VCaP (cell line): ENCODE data around the gene MS4A6E.
A peak's percentile ranks its signal among the peaks of the same experiment; 100 is the strongest.

Source experiments
- H3K27ac ChIP-seq: fragments of 450-650 bp; 2 replicates; pipeline ENCODE4 v1.5.1; 2017
- TF ChIP-seq, protein P1 (sequence below): fragments of 450-650 bp; conservative IDR thresholded peaks from 2 replicates; pipeline ENCODE4 v1.5.1; 2017; ENCODE audit warnings: mild to moderate bottlenecking, moderate library complexity

Gene MS4A6E

DNA sequence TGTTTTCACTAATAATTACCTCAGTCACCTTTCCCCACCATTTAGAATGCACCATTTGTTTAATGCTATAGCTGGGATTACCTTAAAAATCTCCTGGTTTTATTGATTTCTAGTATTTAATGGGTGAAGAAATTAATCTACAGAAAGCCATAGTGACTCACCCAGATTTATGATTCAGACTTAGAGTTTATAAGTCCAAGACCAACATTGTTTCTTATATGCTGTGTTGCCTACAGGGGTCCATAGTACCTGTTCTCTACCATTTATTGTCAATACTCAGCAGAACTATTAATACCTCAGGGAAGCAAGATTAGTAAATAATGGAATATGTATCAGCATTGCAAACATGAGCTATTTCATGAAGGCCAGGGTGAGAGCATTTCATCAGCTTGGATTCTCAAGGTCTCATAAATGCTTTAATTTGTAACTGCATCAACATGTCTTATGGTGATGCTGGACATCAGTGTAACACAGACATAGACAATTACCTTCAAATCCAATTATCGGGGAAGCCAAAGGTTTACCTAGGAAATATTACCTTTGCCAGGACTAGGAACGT lies 43.3 kb downstream of the MS4A6E start:
- TF ChIP-seq, protein P1, sequence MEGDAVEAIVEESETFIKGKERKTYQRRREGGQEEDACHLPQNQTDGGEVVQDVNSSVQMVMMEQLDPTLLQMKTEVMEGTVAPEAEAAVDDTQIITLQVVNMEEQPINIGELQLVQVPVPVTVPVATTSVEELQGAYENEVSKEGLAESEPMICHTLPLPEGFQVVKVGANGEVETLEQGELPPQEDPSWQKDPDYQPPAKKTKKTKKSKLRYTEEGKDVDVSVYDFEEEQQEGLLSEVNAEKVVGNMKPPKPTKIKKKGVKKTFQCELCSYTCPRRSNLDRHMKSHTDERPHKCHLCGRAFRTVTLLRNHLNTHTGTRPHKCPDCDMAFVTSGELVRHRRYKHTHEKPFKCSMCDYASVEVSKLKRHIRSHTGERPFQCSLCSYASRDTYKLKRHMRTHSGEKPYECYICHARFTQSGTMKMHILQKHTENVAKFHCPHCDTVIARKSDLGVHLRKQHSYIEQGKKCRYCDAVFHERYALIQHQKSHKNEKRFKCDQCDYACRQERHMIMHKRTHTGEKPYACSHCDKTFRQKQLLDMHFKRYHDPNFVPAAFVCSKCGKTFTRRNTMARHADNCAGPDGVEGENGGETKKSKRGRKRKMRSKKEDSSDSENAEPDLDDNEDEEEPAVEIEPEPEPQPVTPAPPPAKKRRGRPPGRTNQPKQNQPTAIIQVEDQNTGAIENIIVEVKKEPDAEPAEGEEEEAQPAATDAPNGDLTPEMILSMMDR = no peak
- H3K27ac ChIP-seq = peak overlapping the region; percentile 64

DNA sequence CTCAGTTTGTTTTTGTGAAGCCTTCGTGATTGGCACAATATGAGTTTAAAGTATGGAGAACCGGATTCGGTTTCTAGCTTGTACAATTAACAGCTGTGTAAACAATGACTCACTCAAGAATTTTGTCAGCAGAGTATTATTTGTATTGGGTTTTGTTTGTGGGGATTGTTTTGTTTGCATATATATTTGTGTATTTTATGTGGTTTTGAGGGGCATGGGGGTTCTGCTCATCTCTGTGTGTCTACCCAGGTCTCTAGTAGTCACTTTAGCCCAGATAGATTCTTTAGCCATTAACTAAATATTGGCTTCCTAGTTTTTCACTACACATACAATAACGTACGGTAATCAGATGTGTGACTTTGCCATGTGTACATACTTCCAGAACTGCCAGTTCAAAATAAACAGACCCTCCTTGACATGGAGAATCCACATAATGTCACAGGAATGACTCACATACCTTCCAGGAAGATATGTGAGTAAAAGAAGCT lies 43.8 kb downstream of the MS4A6E start:
- H3K27ac ChIP-seq = peak overlapping the region; percentile 64
- TF ChIP-seq, protein P1 = no peak

DNA sequence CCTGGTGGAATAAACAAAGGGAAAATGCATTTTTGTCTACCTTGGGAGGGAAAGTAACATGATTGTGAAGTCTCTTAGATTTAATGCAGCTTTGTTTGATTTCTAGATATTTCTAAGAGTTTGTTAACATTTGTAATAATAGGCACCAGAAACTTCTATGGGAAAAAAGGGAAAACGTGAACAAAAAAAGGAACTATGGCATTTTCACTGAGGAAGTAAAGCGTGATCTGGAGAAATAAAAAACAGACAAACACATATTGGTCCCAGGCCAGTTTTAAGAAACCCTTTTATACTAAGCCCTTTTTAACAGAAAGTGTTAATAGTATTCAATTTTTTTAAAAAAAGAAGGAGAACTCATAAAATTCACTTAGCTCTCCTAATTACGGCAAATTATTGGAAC lies 44.3 kb downstream of the MS4A6E start:
- H3K27ac ChIP-seq = peak overlapping the region; percentile 64

DNA sequence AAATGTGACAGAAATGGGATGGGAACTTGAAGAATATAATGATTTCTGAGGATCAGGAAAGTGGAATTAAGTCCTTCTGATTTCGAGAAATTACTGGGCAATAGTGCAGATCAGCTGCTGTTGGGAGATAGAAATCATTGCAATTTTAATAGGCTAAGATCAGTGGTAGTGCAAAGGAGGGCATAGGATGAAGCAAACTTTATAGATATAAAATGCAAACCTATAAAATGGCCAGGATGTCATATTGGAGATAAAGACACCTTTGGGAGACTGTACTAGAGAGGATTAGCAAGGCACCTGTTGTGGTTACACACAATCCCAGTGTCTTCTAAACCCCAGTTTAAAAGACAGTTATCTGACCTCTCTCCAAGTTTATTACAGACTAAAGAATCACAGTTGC lies 44.8 kb downstream of the MS4A6E start:
- TF ChIP-seq, protein P1 = no peak
- peak overlapping the region; percentile 64 for H3K27ac ChIP-seq

More for the DNA sequence above, 44.3 kb downstream of the MS4A6E start:
- TF ChIP-seq, protein P1 = no peak

DNA sequence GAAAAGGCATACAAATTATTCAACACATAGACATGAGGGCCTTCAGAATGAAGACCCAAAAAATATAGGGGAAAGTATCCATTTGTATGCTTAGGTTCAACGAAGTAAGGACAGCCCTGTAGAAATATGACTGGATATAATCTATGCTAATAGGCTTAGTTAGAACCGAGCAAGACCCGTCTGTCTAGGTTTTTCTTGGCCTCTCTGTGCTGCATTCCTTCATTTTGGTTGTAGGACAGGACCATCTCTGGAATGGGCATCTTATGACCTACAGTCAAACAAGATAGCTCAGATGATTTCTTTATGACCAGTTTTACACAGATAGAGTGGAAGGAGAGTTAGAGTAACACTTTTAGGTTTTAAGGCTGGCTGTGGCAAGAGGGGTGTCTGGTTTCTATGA lies 45.7 kb downstream of the MS4A6E start:
- peak overlapping the region; percentile 64; the same call in 1 of the 2 replicates for H3K27ac ChIP-seq
- TF ChIP-seq, protein P1 = no peak

DNA sequence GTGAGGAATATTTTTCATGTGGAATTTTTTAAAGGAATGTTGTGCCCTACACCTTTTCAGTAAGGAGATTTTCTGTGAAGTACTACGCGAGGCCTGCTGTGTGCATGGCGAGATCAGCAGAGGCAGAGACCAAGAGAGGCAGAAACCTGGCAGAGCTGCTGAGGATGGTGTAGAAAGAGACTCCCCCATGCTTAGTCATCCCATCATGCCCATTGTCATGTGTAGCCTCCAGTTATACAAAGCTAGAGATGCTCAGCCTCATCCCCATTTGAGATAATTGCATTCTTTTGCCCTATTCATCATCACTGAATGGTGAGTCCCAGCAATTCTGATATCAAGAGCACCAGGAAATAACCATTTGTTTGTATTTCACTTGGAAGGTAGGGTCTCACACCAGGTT lies 48.3 kb downstream of the MS4A6E start:
- TF ChIP-seq, protein P1 = no peak
- H3K27ac ChIP-seq = no peak overlapping the region

DNA sequence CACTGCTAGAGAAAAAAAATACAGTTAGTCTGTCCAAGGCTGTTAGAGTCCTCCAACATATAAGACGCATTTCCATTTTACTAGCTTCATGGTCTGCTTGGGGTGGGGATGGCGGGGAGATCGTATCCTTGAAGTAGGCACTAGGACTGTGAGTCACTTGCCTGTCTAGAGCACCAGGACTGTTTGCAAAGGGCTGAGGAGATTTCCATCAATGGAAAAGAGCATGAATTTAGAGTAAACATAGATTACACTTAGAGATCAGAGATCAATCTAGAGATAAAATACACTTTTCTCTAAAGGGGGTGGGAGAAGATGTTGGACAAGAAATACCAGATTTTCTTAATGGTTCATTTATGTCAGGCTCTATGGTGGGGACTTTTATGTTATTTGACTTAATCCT lies 49.5 kb downstream of the MS4A6E start:
- TF ChIP-seq, protein P1 = no peak
- peak overlapping the region; percentile 59 for H3K27ac ChIP-seq
